Activated CD8-positive, alpha-beta memory T cell treated with anti-CD3 and anti-CD28 coated beads for 48 hours (primary cell): ENCODE measurements around the gene TAF7L.
"Not testable (repeated sequence)": the region's sequence is repeated elsewhere in the genome, so short reads cannot be mapped to it uniquely, and the experiment has no call there.

ENCODE experiments used
- DNase-seq, 3 experiments: peaks; one replicate each; pipeline ENCODE4 v3.0.0-alpha.2; 2020; ENCODE audit warnings: low read depth in 2 of 3, low spot score in 2 of 3

TAF7L gene

GRCh38 chrX:101290957-101291603 is at the start of gene TAF7L:
Gene TAF7L, minus strand, starts transcription at chrX:101291334. Its CDS starts 3,791 bp downstream, at chrX:101287543.
- DNase-seq = no peak

- no peak for DNase-seq
These were observed 46.7 kb upstream of the TAF7L start for GRCh38 chrX:101337776-101338271.

GRCh38 chrX:101334310-101334709 is 43.2 kb upstream of the TAF7L start:
- DNase-seq = not testable (repeated sequence)

GRCh38 chrX:101326600-101326999 is 35.5 kb upstream of the TAF7L start:
- DNase-seq = not testable (repeated sequence)

- no peak for DNase-seq
These were observed 12.7 kb upstream of the TAF7L start for GRCh38 chrX:101303790-101304189.

- not testable (repeated sequence) for DNase-seq
These were observed 4.5 kb upstream of the TAF7L start for GRCh38 chrX:101295603-101296002.

GRCh38 chrX:101287402-101287801 is 3.7 kb downstream of the TAF7L start:
- no peak for DNase-seq

- no peak for DNase-seq
These were observed 14.9 kb downstream of the TAF7L start for GRCh38 chrX:101276238-101276637.

GRCh38 chrX:101274198-101274597 is 16.9 kb downstream of the TAF7L start:
- DNase-seq = no peak

- DNase-seq = no peak
These were observed 25.2 kb downstream of the TAF7L start for GRCh38 chrX:101265869-101266428.

- no peak for DNase-seq
These were observed 27.4 kb downstream of the TAF7L start for GRCh38 chrX:101263766-101264165.

- no peak for DNase-seq
These were observed 28.5 kb downstream of the TAF7L start for GRCh38 chrX:101262590-101262989.

GRCh38 chrX:101260435-101260834 is 30.7 kb downstream of the TAF7L start:
- DNase-seq = no peak

GRCh38 chrX:101258259-101258581 is 32.9 kb downstream of the TAF7L start:
- DNase-seq = no peak

GRCh38 chrX:101257448-101258258 is 33.5 kb downstream of the TAF7L start:
- DNase-seq = no peak

GRCh38 chrX:101252634-101253033 is 38.5 kb downstream of the TAF7L start:
- no peak for DNase-seq

GRCh38 chrX:101241531-101241930 is 49.6 kb downstream of the TAF7L start:
- DNase-seq = no peak

- DNase-seq = no peak
These were observed 54.1 kb downstream of the TAF7L start for GRCh38 chrX:101237041-101237440.

- no peak for DNase-seq
These were observed 58.8 kb downstream of the TAF7L start for GRCh38 chrX:101232316-101232715.

GRCh38 chrX:101231080-101231479 is 60.1 kb downstream of the TAF7L start:
- DNase-seq = no peak

GRCh38 chrX:101230636-101231035 is 60.5 kb downstream of the TAF7L start:
- DNase-seq = no peak

- no peak for DNase-seq
These were observed 62.0 kb downstream of the TAF7L start for GRCh38 chrX:101229170-101229569.
